HepG2 (cell line): ENCODE measurements around the gene LRRTM3.

Experiments used
- POLR2A ChIP-seq, 2 experiments: IDR thresholded peaks; 2 replicates each; pipeline ENCODE4 v1.6.1; 2011; ENCODE audit warnings: low read depth in 2 of 2, low read length in 2 of 2, mild to moderate bottlenecking in 1 of 2, moderate library complexity in 1 of 2; ENCODE audit not compliant: insufficient read depth in 1 of 2
- SKI ChIP-seq: fragments of 450-650 bp; IDR thresholded peaks from one replicate; pipeline ENCODE4 v1.6.1; 2018; ENCODE audit warnings: mild to moderate bottlenecking; ENCODE audit not compliant: partially characterized antibody
- TF ChIP-seq, protein P1 (sequence below), 2 experiments: fragments of 450-650 bp in 1 of 2; sonication (generic) in 1 of 2; formaldehyde crosslinking in 1 of 2; IDR thresholded peaks; 2 replicates each; pipeline versions ENCODE4 v1.6.1 to v1.8.0; 2016 to 2022; ENCODE audit warnings: antibody characterized with exemption in 1 of 2, mild to moderate bottlenecking in 1 of 2, missing genetic modification reagents in 1 of 2
- TF ChIP-seq, protein P2 (sequence below): sonication (generic); formaldehyde crosslinking; IDR thresholded peaks from 2 replicates; pipeline ENCODE4 v1.5.0; 2020; ENCODE audit warnings: mild to moderate bottlenecking, missing genetic modification reagents, moderate library complexity
- TF ChIP-seq, protein P3 (sequence below), 2 experiments: sonication (generic) in 1 of 2; formaldehyde crosslinking in 1 of 2; IDR thresholded peaks; 2 replicates each; pipeline versions ENCODE4 v1.5.1 to v1.6.1; 2011 to 2020; ENCODE audit warnings: borderline replicate concordance in 1 of 2, low read depth in 1 of 2, low read length in 1 of 2, mild to moderate bottlenecking in 1 of 2, missing genetic modification reagents in 1 of 2, moderate library complexity in 1 of 2
- TF ChIP-seq, protein P4 (sequence below): sonication (generic); formaldehyde crosslinking; IDR thresholded peaks from 2 replicates; pipeline ENCODE4 v1.4.0; 2020; ENCODE audit warnings: mild to moderate bottlenecking, missing genetic modification reagents
- TF ChIP-seq, protein P5 (sequence below): sonication (generic); formaldehyde crosslinking; IDR thresholded peaks from 2 replicates; pipeline ENCODE4 v1.4.0; 2020; ENCODE audit warnings: low read depth, mild to moderate bottlenecking, missing genetic modification reagents

DNA sequence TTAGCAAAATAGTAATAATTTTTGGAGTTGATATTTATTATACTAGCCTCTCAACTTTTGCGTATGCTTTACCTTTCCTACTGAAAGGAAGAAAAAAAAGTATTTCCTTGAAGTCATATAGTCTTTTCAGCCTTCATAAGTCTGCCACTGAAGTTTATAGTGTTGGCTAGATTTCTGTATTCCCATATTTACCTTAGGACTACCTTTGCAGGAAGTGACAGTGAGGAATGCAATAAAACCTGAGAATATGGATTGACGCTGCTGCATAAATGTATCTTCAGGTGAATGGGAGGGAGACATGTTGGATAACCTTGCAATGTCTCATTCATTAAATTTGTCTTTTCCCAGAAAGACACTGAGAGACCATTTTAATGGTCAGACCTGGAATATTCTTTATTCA is 6.6 kb upstream of the LRRTM3 start:
- TF ChIP-seq, protein P1, sequence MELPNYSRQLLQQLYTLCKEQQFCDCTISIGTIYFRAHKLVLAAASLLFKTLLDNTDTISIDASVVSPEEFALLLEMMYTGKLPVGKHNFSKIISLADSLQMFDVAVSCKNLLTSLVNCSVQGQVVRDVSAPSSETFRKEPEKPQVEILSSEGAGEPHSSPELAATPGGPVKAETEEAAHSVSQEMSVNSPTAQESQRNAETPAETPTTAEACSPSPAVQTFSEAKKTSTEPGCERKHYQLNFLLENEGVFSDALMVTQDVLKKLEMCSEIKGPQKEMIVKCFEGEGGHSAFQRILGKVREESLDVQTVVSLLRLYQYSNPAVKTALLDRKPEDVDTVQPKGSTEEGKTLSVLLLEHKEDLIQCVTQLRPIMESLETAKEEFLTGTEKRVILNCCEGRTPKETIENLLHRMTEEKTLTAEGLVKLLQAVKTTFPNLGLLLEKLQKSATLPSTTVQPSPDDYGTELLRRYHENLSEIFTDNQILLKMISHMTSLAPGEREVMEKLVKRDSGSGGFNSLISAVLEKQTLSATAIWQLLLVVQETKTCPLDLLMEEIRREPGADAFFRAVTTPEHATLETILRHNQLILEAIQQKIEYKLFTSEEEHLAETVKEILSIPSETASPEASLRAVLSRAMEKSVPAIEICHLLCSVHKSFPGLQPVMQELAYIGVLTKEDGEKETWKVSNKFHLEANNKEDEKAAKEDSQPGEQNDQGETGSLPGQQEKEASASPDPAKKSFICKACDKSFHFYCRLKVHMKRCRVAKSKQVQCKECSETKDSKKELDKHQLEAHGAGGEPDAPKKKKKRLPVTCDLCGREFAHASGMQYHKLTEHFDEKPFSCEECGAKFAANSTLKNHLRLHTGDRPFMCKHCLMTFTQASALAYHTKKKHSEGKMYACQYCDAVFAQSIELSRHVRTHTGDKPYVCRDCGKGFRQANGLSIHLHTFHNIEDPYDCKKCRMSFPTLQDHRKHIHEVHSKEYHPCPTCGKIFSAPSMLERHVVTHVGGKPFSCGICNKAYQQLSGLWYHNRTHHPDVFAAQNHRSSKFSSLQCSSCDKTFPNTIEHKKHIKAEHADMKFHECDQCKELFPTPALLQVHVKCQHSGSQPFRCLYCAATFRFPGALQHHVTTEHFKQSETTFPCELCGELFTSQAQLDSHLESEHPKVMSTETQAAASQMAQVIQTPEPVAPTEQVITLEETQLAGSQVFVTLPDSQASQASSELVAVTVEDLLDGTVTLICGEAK (IDR thresholded peaks at IDR 0.05): no peak
- TF ChIP-seq, protein P1 (CRISPR knock-in tag; IDR thresholded peaks at IDR 0.05): no peak
- TF ChIP-seq POLR2A (IDR thresholded peaks at IDR 0.05; ENCODE audit: insufficient read depth in 1 of 2, low read depth in 2 of 2, low read length in 2 of 2) (no peak), SKI (no peak)
- TF ChIP-seq, protein P2, sequence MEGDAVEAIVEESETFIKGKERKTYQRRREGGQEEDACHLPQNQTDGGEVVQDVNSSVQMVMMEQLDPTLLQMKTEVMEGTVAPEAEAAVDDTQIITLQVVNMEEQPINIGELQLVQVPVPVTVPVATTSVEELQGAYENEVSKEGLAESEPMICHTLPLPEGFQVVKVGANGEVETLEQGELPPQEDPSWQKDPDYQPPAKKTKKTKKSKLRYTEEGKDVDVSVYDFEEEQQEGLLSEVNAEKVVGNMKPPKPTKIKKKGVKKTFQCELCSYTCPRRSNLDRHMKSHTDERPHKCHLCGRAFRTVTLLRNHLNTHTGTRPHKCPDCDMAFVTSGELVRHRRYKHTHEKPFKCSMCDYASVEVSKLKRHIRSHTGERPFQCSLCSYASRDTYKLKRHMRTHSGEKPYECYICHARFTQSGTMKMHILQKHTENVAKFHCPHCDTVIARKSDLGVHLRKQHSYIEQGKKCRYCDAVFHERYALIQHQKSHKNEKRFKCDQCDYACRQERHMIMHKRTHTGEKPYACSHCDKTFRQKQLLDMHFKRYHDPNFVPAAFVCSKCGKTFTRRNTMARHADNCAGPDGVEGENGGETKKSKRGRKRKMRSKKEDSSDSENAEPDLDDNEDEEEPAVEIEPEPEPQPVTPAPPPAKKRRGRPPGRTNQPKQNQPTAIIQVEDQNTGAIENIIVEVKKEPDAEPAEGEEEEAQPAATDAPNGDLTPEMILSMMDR (CRISPR knock-in tag): no peak
- TF ChIP-seq, protein P3, sequence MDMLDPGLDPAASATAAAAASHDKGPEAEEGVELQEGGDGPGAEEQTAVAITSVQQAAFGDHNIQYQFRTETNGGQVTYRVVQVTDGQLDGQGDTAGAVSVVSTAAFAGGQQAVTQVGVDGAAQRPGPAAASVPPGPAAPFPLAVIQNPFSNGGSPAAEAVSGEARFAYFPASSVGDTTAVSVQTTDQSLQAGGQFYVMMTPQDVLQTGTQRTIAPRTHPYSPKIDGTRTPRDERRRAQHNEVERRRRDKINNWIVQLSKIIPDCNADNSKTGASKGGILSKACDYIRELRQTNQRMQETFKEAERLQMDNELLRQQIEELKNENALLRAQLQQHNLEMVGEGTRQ (IDR thresholded peaks at IDR 0.05; ENCODE audit: low read depth, low read length): no peak
- TF ChIP-seq, protein P3 (CRISPR knock-in tag; IDR thresholded peaks at IDR 0.05; ENCODE audit: borderline replicate concordance): no peak
- TF ChIP-seq, protein P4, sequence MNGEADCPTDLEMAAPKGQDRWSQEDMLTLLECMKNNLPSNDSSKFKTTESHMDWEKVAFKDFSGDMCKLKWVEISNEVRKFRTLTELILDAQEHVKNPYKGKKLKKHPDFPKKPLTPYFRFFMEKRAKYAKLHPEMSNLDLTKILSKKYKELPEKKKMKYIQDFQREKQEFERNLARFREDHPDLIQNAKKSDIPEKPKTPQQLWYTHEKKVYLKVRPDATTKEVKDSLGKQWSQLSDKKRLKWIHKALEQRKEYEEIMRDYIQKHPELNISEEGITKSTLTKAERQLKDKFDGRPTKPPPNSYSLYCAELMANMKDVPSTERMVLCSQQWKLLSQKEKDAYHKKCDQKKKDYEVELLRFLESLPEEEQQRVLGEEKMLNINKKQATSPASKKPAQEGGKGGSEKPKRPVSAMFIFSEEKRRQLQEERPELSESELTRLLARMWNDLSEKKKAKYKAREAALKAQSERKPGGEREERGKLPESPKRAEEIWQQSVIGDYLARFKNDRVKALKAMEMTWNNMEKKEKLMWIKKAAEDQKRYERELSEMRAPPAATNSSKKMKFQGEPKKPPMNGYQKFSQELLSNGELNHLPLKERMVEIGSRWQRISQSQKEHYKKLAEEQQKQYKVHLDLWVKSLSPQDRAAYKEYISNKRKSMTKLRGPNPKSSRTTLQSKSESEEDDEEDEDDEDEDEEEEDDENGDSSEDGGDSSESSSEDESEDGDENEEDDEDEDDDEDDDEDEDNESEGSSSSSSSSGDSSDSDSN (CRISPR knock-in tag): no peak
- TF ChIP-seq, protein P5, sequence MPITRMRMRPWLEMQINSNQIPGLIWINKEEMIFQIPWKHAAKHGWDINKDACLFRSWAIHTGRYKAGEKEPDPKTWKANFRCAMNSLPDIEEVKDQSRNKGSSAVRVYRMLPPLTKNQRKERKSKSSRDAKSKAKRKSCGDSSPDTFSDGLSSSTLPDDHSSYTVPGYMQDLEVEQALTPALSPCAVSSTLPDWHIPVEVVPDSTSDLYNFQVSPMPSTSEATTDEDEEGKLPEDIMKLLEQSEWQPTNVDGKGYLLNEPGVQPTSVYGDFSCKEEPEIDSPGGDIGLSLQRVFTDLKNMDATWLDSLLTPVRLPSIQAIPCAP (CRISPR knock-in tag): no peak
